Left forelimb (tissue), 1 donor: Measurements from ENCODE around the gene SURF4.
"Not testable (repeated sequence)": the region's sequence is repeated elsewhere in the genome, so short reads cannot be mapped to it uniquely, and the experiment has no call there.

ENCODE experiments used
- DNase-seq: peaks from one replicate; pipeline ENCODE4 v3.0.0-alpha.2; 2018; ENCODE audit warnings: low spot score

SURF4 gene

DNA sequence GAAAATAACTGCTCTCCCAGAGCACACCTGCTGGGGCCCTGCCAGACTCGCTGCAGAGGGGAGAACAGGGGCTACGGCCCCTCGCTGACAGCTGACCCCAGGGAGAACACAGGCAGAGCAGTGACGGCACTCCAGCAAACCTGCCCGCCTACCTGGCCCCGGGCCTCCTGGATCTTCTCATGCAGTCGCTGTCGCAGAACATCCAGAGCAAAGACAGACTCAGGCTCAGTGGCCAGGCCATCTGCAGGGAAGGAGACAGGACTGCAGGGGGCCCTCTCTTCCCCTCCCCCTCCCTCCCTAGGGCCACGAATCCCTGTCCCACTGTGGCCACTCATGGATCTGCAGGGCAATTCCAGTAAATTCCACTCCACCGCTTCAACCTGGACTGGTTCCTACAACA, 42.3 kb downstream of the SURF4 start:
- no peak for DNase-seq

DNA sequence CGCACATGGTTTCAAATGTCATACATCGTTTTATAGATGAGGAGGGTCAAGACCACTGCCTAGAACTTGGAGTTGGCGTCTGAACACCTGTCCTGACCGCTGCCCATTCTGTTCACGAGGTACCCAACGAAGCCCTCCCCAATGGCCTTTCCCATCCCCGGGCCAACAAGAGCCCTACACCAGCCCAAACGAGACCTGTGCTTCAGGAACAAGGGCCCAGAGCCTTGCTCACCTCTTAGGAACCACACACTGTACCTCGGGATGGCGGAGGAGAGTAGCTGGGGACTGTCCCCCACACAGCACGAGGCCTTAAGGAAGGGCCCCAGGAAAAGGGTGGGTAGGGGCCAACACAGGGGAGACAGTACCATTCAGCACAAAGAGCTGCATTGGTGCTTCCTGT, 42.8 kb downstream of the SURF4 start:
- DNase-seq = no peak

DNA sequence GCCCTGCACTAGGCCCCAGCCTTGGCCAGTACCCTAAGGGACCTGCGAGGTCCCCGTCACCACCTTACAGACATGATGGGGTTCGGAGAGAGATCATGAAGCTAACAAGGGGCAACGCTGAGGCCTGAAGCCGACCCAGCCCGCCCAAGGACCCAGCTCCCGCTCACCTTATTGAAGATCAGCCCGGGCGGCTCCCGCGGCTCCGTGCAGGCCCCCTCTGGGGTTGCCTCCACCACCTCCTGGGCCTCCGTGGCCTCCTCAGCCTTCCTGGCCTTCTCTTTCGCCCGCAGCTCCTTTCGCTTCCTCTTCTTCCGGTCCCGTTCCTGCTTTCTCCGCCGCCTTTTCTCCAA, 43.5 kb downstream of the SURF4 start:
- no peak for DNase-seq

DNA sequence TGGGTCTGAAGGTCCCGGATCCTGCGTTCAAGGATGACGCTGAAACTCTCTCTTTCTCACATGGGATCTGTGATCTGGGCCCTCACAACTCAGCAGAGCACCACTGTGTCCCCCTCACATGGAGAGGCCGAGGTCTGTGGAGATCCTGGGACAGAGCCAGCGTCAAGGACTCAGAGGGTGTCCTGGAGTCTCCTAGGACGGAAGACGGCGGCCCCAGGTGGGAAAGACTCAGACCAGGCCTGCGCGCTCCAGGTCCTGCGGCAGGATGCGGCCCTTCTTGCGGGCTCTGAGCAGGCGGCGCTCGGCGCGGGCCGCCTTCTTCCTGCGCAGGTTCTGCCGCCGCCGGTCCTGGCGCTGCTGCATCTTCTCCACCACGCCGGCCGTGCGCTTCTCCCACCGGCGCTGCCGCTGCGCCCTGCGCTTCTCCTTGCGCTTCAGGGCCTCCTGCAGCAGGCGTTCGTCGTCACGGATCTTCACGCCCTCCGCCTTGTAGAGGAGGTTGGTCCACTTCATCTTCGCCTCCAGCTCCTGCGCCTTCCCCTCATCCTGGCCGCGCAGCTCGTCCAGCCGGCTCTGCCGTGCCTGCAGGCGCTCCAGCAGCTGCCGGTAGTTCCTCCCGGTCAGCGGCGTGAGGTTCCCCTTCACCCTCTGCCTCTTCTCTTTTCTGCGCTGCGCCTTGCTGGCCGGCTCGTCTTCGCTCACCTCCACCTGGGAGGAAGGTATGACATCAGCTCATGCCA, 44.0 kb downstream of the SURF4 start:
- DNase-seq = no peak

DNA sequence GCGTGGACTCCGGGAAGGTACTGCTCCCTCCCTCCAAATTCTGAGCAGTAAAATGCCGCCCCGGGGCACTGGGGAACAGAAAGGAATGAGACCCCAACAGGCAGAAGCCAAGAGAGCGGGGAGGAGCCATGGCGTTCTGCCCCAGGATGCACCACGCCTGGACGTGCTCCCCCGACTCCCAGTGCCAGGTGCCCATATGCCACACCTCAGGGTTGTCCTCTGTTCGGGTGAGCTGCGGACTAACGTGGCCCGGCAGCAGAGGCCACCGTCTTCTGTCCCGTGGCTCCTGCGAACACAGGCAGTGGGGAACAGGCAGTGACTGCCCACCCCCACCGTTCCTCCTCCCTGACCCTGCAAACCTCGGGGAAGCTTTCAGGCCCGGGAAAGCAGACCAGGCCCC, 44.6 kb downstream of the SURF4 start:
- DNase-seq = no peak

DNA sequence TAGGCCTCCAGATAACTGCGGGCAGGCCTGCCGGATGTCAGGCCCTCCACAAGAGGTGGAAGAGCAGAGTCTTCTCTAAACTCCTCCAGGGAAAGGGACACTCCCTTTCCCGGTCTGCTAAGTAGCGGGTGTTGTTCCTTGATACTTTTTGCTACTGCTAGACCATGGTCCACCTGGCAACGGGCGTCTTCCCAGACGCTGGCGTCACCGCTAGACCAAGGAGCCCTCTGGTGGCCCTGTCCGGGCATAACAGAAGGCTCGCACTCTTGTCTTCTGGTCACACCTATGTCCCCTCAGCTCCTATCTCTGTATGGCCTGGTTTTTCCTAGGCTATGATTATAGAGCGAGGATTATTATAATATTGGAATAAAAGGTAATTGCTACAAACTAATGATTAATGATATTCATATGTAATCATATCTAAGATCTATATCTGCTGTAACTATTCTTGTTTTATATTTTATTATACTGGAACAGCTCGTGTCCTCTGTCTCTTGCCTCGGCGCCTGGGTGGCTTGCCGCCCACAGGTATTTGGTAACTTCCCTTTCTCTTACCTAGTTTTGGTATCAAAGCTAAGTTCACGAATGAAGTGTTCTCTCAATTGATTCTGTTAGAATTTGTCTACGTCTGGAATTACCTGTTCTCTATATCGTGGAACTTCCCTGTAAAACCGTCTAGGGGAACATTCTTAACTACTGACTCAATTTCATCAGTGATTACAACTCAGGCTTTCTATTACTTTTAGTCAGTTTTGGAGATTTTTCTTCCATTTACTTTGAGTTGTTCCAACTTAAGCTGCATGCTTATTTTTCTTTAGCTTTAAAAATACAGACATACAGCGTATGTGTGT, 46.3 kb downstream of the SURF4 start:
- DNase-seq = not testable (repeated sequence)

DNA sequence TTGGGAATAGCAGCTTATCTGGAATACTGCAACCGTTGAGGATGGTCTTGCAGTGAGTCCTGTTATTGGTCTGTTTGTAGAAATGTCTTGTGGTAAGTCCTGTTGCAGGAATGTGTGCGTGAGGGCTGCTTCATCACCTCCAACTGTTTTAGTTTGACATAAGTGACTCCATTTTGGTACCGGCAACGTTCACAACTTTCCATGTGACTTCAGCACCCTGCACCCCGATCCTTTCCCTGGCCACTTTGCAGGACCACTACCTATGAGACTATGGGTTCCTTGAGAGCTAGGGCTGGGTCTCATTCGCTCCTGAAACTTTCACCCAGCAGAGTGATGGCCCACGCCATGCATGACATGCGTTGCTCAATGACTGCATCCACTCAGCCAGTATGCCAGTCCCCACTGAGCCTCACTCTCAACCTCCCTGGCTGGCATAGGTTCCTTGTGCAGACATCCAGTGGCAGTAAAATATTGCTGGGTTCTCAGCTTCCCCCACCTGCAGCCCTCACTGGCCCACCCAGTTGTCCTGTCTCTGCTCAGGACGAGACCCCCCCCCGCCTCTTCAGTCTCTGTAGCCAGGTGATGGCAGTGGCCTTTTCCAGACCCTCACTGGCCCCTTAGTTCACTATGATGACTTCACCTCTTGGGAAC, 47.9 kb downstream of the SURF4 start:
- no peak for DNase-seq

DNA sequence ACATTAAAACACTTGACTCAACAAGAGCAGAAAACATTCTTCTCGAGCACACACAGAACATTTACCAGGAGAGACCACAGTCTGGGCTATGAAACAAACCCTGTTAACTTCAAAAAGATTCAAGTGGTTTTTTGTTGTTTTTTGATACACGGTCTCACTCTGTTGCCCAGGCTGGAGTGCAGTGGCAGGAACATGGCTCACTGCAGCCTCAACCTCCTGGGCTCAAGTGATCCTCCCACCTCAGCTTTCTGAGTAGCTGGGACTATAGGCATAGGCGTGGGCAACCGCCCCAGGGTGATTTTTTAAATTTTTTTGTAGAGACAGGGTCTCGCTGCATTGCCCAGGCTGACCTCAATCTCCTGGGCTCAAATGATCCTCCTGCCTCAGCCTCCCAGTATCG, 48.8 kb downstream of the SURF4 start:
- not testable (repeated sequence) for DNase-seq

DNA sequence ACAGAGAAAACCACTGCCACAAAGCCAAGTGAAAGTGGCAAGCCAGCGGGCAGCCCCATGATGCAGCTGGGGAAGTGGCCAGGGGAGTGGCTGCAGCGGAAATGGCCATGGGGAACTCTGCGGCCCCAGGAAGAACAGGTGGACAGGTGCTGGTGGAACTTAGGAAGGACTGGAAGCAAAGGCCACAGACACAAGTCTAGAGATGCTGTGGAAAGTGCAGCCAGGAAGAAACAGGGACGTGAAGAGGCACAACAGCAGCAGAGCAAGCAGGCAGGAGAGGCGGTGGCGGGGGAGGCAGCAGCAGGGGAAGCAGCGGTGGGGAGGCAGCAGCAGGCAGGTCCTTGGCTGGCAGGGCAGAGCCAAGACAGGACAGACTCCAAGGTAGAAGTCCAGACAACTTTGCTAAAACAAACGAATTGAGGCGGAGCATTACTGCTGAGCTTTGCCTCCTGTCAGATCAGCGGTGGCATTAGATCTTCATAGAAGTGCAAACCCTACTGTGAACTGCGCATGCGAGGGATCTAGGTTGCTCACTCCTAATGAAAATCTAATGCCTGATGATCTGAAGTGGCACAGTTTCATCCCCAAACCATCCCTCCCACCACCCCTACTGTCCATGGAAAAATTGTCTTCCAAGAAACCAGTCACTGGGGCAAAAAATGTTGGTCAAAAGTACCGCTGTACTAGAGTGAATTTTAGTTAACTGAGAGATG, 51.7 kb downstream of the SURF4 start:
- DNase-seq = no peak

DNA sequence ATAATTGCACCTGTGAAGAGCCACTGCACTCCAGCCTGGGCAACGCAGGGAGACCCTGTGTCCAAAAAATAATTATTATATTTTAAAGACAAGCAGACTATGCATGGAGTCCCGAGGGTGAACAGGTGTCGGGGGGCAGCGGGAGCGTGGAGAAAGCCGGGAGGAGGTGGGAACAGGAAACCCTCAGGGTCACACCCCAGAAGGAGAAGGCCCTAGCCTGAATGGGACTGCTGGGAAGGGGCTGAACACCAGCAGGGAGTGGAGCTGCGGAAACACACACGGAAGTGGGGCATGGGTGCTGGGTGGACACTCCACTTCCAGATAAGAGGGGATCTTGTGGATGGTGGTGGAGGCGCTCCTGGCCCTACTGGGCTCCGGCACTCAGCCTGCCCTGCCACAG, 52.6 kb downstream of the SURF4 start:
- DNase-seq = no peak

DNA sequence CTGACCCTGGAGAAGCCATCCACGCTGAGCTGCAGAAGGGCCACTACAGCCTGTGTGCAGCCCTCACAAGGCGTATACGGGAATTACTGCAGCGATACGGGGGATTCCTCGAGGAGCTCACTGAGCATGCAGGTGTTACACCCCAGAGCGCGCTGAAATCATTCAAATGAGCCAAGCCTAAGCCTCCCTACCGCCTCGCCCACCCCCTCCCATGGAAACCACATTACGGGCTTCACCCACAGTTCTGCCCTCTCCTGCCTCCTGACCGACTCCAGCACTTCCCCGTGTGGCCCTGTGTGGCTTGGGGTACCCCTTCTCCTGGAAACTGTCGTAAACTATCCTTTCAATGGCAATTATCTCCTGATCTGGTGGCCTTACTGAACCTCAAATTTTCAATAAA, 53.2 kb downstream of the SURF4 start:
- no peak for DNase-seq

DNA sequence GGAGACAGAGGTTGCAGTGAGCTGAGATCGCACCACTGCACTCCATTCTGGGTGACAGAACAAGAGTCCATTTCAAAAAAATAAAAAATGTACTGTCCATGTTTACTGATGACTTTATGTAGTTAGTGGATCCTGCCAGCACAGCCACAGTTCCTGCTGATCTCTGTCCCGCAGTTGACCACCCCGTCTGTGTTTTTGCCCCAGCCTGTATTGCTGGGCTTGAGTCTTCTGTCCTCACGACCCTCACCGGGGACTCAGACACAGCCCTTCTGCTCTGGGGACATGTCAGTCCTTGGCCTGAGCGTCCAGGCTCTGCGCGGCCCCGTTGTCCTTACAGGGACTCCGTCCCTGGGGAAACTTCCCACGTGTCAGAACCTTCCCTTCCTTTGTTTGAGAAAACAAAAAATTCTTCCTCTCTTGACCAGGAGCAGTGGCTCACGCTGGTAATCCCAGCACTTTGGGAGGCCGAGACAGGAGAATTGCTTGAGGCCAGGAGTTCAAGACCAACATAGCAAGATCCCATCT, 54.4 kb downstream of the SURF4 start:
- DNase-seq = no peak

DNA sequence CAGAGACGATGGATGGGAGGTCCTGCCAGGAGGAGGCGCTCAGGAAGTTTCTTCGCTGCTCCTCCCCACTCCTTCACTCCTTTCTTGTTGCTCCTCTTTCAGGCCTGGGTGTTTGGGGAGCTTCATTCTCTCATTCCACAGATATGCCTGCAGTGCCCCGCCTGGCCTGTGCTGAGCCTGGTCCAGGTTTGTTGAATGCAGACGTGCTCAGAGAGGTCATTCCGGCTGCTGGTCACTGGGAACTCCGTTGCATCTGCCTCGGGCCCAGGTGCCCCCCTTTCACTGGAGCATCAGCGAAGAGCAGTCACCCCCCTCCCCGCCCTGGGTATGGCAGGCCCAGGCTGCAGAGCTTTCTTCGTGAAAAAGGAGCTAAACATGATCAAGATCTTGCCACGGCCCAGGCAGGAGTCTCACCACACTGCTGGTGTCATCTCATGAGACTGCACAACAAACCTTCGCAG, 55.4 kb downstream of the SURF4 start:
- no peak for DNase-seq

DNA sequence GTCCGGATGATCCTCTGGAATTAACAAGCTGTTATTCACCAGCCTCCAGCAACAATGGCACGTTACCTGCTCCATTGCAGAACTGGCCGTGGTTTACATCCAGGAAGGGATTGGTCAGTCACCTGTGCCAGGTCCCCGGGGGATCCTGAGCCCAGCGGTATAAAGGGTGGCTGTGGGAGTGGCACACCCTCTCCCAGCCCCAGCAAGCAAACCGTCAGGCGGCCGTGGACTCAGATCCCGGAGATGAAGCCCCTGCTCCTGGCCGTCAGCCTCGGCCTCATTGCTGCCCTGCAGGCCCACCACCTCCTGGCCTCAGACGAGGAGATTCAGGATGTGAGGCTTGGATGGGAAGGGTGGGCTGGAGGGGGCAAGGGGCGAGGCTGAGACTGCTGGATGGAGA, 58.3 kb downstream of the SURF4 start:
- DNase-seq = not testable (repeated sequence)

DNA sequence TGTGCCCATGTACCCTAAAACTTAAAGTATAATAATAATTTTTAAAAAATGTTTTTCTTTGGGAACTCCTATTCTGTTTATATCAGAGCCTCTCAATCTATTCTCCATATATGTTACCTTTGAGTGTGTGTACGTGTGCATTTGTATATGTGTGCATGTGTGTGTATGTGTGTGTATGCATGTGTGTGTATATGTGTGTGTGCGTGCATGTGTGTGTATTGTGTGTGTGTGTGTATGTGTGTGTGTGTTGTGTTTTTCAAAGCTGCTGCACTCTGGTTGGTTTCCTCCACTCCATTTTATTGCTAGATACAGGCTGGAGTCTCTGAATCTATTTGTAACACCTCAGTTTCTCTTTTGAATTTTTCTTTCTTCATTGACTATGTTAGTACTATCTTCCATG, 59.9 kb downstream of the SURF4 start:
- DNase-seq = no peak
